NCI-H2227 treated with DMSO at 0.1 percent for 48 hours (cell line): ENCODE data around the gene RAB35.

Experiments
- DNase-seq: peaks from one replicate; lab custom pipeline; 2025; lab: John Stamatoyannopoulos, UW

The RAB35 gene

DNA sequence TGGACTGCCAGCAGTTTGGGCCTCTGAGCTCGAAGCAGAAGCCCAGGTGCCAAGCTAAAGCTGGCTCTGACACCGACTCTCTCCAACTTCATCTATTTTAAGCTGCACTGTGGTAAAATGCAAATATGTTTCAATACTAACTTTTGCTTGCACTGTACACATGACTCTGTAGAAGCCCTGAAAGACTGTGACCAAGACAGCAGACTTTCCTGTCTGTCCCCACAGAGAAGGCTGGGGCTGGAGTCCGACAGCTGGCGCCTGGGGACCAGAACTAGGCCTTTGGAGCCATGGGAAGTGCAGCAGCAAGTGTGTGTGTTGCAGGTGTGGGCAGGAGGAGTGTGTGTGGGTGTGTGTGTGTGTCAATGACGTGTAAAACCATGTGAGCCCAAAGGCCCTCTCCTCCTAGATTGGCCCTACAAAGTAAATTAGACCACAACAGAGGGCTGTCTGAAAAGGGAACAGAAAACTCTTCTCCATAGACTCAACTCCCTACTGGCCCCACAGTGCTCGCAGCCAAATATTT, 16.4 kb upstream of the RAB35 start:
- DNase-seq: no peak

DNA sequence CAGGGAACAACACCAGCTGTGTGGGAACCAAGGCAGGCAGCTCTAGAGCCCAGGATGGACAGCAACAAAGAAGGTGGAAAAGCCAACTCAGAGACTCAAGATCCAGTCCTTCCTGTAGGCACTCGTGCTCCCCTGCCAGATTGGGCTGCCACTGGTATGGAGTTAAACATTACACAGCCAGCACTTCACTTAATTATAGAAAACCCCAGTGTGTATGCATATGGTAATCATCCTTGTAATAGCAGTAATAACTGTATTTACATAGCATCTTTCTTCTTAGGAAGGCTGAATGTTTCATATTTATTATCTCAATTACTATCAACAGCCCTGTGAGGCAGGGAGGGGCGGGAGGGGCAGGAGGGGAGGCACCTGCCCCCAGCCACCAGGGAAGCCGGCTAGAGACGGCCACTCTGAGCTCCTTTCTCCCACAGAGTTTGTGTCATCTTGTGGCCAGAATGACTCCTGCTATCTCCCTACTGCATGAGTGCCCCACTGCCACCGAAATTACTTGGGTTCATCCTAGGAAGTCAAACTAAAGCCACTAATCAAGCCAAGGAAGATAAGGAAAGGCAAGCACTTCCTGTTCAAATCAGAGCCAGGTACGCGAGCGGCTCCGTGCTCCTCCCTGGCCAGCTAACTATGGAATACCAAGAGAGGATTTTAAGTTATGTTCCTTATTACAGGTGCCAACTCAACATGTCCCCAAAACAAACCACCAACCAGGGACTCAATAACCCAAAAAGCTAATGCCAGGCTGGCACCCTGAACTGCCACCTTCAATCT, 15.7 kb upstream of the RAB35 start:
- DNase-seq: no peak

DNA sequence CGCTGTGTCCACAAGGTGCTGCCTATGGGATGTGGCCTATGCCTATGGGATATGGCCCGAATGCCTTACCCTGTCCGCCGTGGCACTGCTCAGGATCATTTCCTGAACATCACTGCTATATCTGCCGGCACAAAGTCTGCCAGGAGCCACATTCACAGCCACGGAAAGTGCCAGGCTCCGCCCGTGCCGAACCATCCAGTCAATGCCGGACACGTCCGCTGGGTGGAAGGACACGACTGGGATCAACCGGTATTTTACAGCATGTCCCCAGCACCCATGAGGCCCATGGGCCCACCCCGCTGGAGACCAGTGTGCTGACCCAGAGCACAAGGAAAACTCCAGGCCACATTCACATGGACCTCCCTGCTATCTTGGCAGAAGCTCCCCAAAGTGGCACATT, 14.6 kb upstream of the RAB35 start:
- DNase-seq: no peak

DNA sequence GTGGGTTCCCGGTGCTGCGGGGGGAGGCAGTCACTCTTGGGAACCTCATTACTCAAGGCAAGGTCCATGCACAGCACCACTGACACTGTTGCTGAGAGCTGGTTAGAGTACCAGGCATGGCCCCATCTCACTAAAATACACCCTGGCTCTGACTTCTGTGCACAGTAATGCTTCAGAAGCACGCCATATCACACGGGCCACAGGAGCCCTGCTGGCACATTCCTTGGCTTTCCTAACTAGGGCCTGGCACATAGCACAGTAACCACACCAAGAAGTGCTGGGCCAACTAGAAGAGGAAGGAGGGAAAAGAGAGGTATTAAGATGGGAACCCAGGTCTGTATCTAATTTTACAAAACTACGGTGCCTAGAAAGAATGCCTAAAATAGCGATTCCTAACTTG, 13.5 kb upstream of the RAB35 start:
- no peak for DNase-seq

DNA sequence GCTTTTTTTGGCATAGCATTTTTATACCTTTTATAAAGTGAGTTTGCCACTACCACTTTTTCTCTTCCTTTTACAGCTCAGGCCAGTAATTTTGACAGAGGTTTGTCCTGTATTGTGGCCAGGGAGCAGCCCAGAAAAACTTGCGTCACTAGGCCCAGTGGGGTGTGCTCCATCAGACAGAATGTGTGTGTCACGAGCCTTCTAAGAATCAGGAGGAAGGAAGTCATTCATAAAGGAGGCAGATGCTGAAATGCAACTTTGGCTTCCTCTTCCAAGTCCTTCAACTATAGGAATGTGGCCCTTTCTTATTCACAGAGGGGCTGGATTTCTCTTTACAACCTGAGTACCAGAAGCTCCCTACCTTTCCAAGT, 10.1 kb upstream of the RAB35 start:
- DNase-seq: no peak

DNA sequence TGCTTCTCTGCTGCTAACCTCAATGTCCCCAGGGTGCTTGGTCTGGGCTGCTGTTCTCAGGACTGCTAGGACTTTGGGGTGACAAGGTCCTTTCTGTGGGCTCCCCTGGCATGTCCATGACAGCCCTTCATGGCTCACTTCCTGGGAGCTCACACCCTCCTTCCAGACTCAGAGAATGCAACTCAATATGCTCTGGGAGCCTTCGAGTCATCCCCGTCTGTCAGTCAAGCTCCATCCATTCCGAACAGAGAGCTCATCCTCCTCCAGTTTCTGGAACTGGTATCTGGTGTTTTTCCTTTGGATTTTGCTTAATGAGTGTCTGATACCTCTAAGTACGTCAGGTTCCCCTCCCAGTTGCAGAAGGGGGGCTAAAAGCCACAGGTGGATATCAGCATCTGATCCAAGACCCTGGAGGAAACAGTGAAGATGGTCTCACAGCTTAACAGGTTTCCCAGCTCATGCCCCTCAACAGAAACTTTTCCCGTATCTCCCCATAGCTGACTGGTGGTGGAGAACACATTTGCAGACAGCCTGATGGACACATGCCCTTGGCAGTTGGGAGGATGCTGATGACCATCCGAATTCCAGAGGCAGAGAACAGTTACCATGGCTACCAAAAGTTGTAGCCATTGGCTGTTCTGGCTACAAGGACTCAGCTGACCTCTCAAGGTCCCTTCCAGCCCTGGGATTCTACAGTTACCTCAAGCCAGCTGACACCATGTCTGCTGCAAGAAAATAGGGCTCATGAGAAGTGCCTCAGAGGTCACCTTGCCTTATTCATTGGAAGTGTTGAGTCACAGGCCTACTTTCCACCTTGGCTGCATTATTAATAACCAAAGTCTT, 9.5 kb upstream of the RAB35 start:
- DNase-seq: no peak

DNA sequence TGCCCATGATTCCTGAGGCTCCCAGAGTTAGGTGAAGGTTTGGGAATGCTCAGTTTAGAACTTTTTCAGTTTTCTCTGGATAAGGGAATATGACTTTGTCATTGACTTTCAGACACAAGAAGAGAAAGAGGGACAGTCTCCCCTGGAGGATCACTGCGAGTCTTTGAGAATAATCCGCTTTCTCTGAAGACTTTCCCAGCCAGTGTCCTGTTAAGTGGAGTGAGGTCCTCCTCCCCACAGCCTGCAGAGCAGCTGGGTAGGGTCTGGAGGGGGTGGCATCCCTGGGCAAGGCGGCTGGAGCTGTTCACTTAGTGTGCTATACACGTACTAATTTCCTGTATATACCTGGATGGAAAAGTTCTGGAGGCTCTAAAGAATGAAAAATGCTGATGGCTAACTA, 8.5 kb upstream of the RAB35 start:
- no peak for DNase-seq

DNA sequence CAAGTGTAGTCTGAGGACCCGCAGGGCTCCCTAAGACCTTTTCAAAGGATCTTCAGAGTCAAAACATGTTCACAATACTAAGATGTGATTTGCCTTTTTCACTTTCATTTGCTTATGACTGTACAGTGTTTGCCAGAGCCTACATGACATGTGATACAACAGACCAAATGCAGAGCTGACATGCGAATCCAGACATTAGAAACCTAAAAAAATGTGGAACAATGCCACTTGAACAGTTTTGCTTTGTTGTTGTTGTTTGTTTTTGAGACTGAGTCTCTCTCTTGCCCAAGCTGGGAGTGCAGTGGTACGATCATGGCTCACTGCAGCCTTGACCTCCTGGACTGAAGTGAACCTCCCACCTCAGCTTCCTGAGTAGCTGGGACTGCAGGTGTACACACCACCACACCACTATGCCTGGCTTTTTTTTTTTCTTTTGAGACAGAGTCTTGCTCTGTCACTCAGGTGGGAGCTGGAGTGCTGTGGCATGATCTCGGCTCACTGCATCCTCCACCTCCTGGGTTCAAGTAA, 5.3 kb upstream of the RAB35 start:
- no peak for DNase-seq

DNA sequence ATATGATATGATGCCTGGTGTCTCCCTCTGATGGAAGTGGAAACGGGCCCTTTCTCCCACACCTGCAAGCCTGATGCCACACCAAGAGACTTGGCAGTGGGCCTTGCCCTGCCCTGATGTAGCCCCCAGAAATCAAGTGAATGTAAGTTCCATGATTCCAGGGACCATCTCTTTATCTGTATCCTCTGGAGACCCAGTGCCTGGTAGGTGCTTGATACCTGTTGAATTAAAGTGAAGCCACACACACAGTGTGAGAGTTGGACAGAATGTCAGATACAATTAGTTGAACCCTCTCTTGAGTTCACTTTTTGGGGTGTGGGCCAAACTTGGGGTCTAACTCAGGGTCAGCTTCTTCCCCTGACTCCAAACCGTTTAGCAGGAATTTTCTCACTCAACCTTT, 4.8 kb upstream of the RAB35 start:
- no peak for DNase-seq

DNA sequence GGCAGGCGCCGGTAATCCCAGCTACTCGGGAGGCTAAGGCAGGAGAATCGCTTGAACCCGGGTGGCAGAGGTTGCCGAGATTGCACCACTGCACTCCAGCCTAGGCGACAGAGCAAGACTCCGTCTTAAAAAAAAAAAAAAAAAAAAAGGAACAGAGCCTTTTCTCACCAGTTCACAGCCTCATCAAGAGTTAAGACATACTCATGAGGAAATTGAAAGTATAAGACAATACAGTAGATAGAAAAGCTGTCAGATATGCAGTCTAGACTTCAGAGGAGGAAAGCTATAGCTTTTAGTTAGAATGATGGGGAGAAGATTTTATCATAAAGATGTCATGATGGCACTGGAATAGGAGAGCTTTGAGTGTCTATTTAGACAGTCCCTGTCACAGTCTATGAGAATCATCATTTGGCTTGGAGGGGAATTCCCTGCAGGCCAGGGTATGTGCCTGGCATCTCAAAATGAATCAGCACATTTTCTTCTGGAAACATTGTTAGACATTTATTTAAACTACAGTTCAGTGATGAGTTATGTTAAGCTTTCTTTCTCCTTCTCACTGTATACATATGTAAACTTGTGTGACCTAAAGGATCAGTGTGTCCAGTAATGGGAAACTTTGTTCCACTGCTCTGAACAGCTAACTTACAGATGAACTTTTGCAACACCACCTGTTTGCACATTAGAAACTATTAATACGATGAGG, 2.9 kb upstream of the RAB35 start:
- DNase-seq: no peak

DNA sequence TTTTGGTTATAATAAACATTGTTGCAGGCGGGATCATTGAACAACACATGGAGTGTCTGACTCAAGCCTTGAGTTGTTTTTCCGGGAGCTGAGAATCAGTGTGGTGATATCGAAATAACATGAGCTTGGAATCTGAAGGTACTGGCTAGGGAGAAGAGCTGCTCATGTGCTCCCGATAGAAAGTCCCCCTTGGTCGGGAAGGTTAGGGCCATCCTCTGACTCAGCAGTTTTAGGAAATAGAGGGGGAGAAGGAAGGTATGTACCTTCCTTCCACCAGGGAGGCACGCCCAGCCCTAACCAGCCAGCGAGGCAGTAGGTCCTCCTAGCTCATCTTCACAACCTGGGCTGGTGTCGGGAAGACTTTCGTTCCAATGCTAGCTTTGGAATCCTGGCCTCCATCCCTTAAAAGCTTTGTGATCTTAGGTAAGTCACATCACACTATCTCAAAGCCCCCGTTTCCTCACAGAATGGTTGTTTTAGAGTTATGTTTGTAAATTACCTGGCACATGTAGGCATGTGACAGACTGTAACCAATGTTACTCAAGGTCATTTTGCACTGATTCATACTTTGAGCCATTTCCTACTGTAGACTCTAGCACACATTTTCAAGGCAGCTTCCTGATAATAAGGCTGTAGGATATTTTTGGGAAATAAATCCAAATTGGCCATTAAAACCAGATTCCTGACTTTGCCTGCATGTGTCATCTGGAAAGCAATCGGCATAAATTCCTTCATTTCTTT, 1.9 kb upstream of the RAB35 start:
- DNase-seq: no peak

DNA sequence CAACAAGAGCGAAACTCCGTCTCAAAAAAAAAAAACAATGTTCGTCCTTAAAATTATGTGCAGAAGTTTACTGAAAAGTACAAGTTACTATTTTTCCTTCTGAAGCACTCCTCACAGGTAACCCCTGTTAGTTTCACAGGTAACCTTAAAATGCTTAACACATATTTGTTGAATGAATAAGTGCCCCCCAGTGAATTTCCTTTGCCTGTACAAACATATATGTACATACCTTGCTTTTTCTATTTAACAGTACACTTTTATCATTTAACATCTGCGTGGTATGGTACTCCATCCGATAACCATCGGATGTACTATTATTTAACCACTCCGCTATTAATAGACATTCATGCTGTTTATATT, 1.4 kb upstream of the RAB35 start:
- DNase-seq: no peak

DNA sequence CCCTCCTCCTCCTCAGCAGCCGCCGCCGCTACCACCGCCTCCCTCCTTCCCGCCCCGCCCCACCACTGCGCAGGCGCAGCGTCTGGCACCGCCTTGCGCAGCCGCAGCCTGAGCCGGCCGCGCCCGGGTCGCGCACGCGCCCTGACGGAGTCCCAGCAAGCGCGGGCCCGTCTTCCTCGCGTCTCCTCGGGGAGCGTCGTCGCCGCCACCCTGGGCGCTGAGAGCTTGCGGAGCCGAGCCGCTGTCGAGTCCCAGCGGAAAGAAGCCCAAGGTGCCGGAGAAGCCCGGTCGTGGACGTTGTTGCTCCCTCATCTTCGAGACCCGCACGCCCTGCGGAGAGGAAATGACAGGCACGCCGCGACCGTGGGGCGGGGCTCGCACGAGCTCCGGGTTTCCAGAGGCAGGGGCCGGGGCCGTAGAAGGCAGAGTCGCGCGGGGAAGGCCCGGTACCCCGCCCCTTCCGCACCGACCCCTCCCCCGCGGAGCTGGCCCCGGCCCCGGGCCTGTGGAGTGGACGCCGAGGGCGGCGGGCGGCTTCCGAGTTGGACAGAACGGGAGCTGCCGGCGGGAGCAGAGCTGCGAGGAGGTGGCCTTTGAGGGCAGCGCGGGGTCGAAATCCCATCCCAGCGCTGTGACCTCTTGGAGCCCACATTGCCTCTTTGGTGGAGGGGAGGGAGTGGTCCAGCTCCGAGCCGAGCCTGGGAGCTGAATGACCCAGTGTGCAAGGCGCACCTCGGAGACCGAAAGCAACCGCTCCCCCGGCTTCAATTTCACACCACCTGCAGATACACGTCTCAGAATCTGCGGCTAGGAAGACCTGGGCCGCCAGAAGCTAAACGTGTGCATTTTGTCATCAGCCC, 469 bp upstream of the RAB35 start:
- DNase-seq: peak; percentile 93

DNA sequence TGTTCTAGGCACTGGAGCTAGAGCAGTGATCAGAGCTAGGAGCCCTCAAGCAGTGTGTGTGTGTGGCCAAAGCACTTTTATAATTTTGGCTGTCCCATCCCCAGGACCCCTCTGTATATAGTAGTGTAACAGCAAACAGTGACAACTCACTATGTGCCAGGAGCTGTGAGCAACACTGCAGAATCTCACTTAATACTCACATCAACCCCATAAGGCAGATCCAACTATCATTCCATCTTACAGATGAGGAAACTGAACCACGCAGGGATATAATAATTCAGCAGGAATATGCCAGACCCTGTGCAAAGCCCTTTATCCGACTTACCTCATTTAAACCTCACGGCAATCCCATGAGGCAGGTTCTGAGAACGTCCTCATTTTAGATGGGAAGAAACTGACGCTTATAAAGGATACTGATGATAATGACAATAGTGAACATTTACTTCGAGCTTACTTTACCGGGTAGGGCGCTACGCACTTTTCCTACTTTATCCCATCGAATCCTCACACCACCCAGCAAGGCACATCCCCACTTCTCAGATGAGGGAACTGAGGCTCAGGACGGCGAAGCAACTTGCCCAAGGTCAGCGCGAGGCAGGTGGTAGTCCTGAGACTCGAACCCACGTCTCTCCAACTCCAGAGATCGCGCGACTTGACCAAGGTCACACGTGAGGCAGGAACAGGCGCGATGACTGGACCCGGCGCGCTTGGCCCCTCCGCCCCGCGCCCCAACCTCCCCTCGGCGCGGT, 687 bp downstream of the RAB35 start:
- DNase-seq: no peak

DNA sequence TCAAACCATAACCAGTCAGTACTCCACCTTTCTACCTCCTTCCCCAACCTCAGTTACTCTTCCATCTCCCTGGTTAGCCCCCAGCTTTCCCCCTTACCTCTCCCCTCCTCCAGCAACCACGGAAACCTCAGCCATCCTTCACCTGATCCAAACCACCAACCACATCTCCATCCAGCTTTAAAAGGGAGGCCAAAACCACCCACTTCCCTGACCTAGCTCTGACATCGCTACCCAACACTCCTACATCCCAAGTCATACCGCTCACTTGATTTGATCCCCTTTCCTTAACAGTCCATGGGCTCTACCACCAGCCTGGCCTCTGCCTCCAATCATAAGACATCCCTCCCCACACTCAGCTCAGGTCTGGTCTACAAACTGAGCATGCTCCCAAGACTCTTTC, 1.5 kb downstream of the RAB35 start:
- no peak for DNase-seq

DNA sequence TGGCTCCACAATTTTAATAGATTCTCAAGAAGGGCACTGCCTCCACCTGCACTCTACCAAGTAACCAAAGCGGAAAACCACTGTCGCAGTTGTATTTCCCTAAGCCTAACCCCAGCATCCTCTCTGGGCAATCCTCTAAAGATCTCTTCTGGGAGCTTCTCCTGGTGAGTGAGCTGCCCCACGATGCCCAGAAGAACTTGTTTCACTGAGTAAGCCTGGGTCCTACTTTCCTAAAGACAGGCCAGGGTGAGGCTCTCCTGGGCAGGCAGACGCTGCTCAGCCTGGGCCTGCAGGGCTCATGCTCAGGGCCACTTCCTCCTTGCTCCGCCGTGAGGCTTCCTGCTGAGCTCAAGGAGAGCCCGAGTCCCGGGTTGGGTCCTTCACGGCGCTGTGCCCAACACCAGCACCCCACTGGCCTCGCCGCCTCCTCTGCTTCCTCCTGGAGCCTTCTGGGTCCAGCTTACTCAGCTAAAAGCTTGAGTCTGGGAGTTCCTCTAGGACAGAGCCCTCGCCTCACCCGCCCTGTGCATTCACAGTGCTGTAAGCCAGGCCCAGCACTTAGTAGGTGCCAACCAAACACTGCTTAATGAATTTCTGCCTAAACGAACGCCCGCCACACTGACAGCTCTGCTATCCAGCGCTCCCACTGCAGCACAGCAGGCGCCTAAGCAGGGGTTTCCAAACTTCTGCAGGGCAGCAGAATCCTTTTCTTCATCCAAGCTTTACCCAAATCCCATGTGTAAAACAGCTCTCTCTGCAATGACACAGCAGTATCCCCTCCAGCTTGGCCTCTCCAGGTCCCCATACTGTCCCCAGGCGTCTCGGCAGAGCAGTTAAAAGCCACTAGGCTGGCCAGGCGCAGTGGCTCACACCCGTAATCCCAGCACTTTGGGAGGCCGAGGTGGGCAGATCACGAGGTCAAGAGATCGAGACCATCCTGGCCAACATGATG, 5.7 kb downstream of the RAB35 start:
- no peak for DNase-seq

DNA sequence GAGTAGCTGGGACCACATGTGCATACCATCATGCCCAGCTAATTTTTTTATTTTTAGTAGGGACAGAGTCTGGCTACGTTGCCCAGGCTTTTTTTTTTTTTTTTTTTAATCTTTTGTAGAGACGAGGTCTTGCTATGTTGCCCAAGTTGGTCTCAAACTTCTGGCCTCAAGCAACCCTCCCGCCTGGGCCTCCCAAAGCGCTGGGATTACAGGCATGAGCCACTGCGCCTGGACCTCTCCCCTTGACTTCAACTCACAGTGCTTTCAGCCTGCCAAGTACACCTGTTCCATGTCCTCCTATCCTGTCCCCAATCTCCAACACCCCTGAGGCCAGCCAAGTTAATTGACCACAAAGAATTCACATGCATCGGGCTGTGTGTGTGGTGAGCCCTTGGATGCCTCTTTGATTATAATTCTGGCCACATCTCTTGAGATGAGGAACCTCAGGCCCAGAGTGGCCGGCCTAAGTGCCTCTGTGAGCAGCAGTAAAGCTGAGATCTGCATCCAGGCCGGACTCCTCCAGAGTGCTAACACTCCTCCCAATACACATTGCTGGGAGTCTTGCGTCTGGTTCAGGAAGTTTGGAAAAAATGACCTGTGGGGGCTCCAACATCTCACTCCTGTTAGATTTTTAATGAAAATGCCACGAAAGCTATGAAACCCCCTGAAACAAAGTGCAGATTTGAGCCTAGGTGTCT, 6.8 kb downstream of the RAB35 start:
- DNase-seq: no peak

DNA sequence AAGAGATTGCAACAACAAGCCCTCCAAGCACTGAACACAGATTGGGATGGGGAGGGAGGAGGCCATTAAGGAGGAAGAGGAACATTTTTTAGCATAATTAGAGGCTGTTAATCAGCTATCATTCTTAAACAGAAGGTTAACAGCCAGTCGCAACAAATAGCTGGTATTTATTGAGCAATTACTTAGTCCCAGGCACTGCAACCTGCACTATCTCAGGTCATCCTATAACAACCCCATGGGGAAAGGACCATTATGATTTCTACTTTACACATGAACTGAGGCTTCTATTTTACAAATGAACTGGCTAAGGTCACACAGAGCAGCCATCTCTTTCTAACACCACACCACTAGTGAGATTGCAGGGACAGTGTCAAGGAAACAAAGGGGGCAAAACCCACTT, 10.4 kb downstream of the RAB35 start:
- no peak for DNase-seq
